HG03439 (cell line): ENCODE measurements around the gene CDK17.

ENCODE experiments used
- ATAC-seq: cut with Tn5 transposase; IDR thresholded peaks from one replicate; pipeline ENCODE4 v1.9.1; 2021; ENCODE audit warnings: mild to moderate bottlenecking, moderate library complexity; ENCODE audit not compliant: unreplicated experiment

Gene CDK17

GRCh38 chr12:96271469-96272199 lies 128.6 kb downstream of the CDK17 start:
- ATAC-seq, result no peak

- no peak for ATAC-seq
Observed at GRCh38 chr12:96266238-96266637, 134.0 kb downstream of the CDK17 start.

- no peak for ATAC-seq
Observed at GRCh38 chr12:96265836-96266235, 134.4 kb downstream of the CDK17 start.

GRCh38 chr12:96265400-96265799 lies 134.8 kb downstream of the CDK17 start:
- ATAC-seq, result no peak

- no peak for ATAC-seq
Observed at GRCh38 chr12:96263449-96263902, 136.8 kb downstream of the CDK17 start.

- ATAC-seq, result no peak
Observed at GRCh38 chr12:96261557-96261956, 138.7 kb downstream of the CDK17 start.

- no peak for ATAC-seq
Observed at GRCh38 chr12:96260644-96261043, 139.6 kb downstream of the CDK17 start.

- ATAC-seq, result no peak
Observed at GRCh38 chr12:96260231-96260630, 140.0 kb downstream of the CDK17 start.

- ATAC-seq, result no peak
Observed at GRCh38 chr12:96258104-96258961, 141.9 kb downstream of the CDK17 start.

- ATAC-seq, result no peak
Observed at GRCh38 chr12:96257550-96258103, 142.6 kb downstream of the CDK17 start.

- no peak for ATAC-seq
Observed at GRCh38 chr12:96256672-96257361, 143.4 kb downstream of the CDK17 start.

GRCh38 chr12:96255077-96255476 lies 145.2 kb downstream of the CDK17 start:
- no peak for ATAC-seq

GRCh38 chr12:96250119-96250685 lies 150.0 kb downstream of the CDK17 start:
- ATAC-seq, result no peak

GRCh38 chr12:96249196-96250118 lies 150.8 kb downstream of the CDK17 start:
- no peak for ATAC-seq

GRCh38 chr12:96248136-96248931 lies 151.9 kb downstream of the CDK17 start:
- no peak for ATAC-seq

- no peak for ATAC-seq
Observed at GRCh38 chr12:96247563-96247962, 152.7 kb downstream of the CDK17 start.

GRCh38 chr12:96246926-96247505 lies 153.2 kb downstream of the CDK17 start:
- ATAC-seq, result no peak

GRCh38 chr12:96244826-96245225 lies 155.4 kb downstream of the CDK17 start:
- ATAC-seq, result no peak

- no peak for ATAC-seq
Observed at GRCh38 chr12:96242597-96242996, 157.6 kb downstream of the CDK17 start.
